Transverse colon (tissue), 4 donors: Measurements from ENCODE around the gene WDR89.

Experiments
- CTCF ChIP-seq, 5 experiments: fragments of 200-600 bp in 3 of 5; fragments of 450-650 bp in 2 of 5; sonication (generic) in 3 of 5; IDR thresholded peaks; 1 replicate in 2 of 5; 2 replicates in 3 of 5; pipeline ENCODE4 v1.5.1; 2016 to 2017; ENCODE audit warnings: antibody characterized with exemption in 5 of 5, inconsistent platforms in 3 of 5, mild to moderate bottlenecking in 2 of 5, moderate library complexity in 1 of 5
- EP300 ChIP-seq: sonication (generic); formaldehyde crosslinking; IDR thresholded peaks from one replicate; pipeline ENCODE4 v1.6.1; 2017; ENCODE audit warnings: antibody characterized with exemption, low read depth
- POLR2AphosphoS5 ChIP-seq, 3 donors: sonication (generic); formaldehyde crosslinking; IDR thresholded peaks; one replicate each; pipeline ENCODE4 v1.6.1; 2016; ENCODE audit warnings: antibody characterized with exemption in 3 of 3

GRCh38 chr14:63685401-63685800 lies 43.7 kb upstream of the WDR89 start:
- no peak for TF ChIP-seq CTCF (IDR thresholded peaks at IDR 0.05)
- no peak for TF ChIP-seq POLR2AphosphoS5 (IDR thresholded peaks at IDR 0.05)
- no peak for TF ChIP-seq EP300
